GM19372 (cell line): ENCODE data around the gene TMEM242.

Experiments used
- ATAC-seq: cut with Tn5 transposase; IDR thresholded peaks from one replicate; pipeline ENCODE4 v1.9.1; 2021; ENCODE audit warnings: mild to moderate bottlenecking, low read depth, moderate library complexity; ENCODE audit not compliant: unreplicated experiment

TMEM242 gene

DNA sequence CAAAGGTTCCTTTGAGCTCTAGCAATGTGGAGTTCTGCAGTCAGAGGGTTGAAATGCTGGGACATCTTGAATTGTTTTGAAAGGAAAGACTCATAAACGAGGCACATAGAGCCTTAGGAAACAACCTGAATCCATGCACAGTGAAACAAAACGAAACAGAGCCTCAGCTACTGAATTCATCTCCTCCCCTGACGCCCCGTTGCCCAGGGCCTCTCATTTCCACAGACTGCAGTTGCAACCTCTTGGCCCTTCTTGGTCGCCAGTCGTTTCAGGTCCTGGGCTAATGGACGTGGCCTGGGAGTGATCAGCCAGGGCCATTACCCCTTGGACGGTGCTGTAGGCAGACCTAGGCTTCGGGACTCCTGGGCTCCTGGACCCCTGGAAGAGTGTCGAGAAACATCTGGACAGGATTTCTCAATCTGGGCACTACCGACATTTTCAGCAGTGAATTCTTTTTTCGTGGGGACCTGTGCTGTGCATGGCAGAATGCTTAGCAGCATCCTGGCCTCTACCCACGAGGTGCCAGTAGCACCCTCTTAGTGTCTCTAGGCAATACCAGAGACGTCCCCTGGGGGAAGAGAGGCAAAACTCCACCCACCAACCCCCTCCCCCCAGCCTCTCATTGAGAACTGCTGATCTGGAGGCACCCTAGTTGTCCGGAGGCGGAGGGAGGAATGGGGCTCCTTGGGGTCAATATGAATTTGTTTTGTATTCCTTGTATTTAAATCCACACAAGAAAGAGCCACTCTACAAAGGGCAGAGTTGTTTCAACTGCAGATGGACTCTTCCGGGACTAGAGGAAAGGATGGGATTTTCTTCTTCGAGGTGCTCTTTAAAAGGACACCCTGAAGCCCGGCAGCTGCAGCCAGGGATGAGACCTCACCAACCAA, 50.2 kb downstream of the TMEM242 start:
- no peak for ATAC-seq

DNA sequence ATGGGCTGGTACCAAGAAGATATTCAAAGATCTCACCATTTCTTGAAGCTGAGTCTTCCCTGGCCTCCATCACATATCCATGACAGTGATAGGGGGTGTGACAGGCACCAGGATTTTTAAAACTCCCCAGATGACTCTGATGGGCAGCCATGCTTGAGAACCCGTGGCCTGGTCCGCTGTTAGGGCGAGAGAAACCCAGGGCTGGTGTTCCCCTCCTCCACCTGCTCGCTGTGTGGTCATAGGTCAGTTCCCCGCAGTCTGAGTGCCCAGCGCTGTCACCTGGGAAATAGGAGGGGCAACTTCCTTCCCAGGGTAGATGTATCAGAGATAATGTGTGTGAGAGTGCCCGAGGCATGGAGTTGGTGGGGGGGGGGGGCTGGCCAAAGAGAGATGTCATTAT, 50.9 kb downstream of the TMEM242 start:
- ATAC-seq = no peak

DNA sequence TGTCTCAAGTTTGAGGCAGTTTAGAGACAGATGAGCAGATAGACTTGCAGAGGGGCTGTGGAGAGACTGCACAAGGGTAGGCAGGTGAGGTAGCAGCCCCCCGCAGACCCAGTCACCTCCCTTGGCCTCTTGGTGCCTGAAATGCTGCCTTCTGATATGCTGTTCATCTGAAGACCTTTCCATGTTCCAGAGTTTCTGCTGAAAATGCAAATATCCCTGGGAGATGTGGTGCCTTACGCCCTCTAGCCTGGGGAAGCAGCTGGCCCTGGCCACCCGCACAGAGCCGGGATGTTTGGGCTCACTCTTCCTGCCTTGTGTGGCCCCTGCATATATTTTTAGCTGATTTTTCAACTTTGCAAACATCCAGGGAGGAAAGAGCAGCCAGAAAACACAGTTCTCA, 51.4 kb downstream of the TMEM242 start:
- ATAC-seq = no peak

DNA sequence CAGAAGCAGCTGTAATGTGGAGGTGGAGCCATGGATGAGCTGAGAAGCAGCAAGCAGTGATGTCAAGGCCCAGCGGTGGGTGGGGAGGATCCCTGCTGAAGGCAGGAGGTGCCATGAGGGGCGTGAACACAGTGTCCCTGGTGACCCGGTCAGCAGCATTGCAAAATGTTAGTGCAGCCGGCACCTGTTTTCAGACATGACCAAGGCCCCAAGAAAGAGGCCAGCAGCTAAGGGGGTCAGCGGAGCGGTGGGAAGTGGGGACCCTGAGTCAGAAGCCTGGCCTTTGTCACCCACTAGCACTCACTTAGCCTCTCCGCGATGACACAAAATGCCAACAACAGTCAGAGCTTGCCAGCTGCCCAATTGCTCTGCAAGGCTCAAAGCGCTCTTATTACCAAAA, 51.9 kb downstream of the TMEM242 start:
- no peak for ATAC-seq

DNA sequence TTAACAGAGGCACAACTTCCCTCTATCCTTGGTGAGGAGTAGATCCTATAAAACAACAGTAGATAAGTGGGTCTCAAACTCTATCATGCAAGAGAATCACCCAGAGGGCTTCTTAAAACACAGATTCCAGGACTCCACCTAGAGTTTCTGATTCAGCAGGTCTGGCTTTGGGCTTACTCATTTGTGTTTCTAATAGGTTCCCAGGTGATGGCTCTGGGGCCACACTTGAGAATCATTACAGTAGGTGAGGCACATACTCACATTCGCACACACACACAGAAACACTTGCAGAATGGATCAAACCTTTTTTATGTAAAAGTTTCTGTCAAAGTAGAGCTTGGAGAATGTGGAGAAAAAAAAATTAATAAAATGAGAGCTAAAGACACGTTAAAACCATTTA, 52.4 kb downstream of the TMEM242 start:
- ATAC-seq = no peak

DNA sequence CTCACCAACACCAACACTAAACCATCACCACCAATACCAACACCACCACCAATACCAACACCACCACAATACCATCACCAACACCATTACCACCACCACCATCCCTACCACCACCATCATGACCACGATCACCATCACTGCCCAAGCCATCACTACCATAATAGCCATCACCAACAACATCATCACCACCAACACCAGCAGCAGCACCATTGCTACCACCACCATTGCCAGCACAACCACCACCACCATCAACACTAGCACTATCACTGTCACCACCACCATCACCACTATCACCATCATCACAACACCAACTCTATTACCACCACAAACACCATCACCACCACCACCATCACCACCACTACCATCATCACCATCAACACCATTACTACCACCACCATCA, 53.0 kb downstream of the TMEM242 start:
- no peak for ATAC-seq

DNA sequence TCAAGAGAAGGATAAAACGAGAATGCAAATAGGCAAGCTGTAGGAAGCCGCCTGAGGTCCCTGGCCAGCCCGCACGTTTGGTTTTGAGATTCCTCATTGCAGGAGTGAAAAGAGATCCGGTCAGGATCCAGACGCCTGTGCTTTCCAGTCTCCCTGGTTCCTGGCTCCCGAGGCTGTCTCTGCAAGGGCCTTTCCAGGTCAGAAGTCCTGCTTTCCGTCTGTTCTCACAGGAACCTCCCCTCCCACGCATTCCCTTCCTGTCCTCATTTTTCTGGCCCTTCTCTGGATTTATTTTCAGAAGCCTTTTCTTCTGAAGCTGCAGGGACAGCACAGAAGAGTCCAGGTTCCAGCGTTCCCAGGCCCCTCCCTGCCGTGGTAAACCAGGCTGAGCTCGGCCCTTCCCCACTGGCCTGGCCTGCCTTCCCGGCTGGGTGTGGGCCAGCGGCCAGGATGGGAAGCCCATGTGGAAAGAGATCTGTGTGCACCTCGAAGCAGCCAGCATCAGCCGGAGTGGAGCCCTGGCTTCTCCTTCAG, 54.0 kb downstream of the TMEM242 start:
- no peak for ATAC-seq

DNA sequence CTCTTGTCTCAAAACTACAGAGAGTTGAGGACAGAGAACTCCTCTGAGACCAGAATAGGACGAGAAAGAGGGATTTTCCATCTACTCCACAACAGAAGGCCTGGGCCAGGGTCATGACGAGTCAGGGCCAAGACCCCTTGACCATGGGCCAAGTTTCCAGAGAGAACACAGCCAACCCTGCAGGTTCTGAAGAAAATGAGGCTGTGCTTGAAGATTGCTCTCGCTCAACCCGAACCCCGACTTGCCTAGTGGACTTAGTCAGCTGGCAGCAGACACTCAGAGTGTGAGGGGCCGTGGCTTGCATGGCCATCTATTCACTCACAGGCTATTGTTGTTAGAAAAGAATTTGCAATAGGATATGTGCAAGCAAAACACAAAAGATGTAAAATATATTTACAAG, 54.5 kb downstream of the TMEM242 start:
- ATAC-seq = no peak

DNA sequence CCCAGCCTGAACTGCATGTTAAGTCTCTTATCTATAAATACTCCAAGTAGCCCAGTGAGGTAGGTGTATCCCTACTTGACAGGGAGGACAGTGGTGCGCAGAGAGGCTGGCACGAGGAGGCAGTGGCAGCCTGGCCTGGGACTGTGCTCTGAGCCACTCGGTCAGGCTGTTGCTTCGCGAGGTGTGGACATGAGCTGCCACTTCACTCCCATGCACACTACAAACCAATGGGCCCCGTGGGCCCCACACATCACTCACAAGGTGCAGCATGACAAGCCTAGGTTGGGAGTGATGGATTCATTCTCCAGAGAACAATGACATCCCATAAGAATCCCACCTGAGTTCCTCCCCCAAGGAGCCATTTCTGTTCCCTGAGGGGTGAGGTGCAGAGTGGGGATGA, 54.9 kb downstream of the TMEM242 start:
- no peak for ATAC-seq

DNA sequence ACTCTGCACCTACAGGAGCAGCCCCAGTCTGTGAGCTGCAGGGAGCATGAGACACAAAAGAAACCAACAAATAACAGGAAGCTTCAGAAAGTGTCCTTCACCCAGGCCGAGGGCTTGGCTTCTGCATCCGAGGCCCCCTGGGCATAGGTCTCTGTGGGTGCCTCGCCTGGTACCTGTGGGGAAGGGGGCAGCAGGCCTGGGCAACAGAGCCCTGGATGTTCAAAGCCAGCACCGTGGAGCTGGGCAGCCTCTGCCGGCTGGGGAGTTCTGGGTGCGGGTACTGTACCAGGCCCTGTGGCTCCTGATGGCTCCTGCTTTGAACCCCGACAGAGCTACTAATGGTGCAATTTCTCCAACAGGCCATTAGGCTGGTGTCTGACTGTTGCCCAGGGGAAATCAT, 55.7 kb downstream of the TMEM242 start:
- ATAC-seq = no peak

DNA sequence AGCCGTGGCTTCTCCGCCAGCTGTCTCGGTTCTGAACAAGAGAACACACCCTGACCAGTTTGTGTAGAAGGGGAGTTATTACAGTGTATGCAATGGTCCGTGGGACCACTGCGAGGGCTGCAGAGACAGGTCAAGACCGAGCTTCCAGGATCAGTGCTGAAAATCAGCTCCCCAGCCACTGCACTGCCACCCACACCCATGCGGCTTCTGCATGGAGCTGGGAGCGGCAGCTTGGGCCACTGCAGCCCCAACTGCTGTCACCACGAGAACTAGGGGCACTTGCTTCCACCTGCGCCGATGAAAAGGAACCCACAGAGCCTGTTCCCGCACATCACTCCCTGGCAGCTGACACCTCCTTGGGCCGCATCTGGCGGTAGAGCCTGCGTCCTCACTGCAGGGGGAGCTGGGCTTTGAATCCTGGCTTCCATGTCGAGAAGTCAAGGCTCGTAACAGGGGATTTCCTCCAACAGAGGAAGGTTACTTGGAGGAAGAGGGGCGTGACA, 56.2 kb downstream of the TMEM242 start:
- ATAC-seq = no peak

DNA sequence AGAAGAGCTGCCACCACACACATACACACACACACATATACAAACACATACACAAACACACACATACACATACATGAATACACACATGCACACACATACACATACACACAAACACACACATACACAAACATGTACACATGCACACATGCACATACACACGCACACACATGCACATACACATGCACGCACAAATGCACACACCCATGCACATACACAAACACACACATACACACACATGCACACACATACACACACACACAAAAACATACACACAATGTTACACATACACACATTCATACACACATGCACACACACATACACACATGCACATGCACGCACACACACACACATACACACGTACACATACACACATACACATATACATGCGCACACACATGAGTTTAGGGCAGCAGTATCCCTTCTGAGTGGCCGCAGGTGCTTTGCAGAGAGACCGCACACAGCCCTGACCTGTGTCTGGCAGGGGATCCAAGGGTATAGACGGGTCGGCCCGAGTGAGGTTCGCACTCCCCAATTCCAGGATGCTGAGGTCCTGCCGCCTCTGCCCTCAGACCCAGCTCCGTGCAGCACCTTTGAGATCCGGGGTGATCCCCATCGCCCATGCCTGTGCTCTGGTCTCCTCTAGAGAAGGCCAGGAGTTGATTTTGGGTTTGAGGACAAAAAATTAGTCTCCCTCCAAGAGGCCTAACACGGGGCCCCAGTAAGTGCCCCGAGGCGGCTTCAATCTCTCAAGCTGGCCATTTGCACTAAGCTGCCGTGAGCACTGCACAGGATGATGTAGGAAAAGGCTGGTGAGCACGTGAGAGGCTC, 56.8 kb downstream of the TMEM242 start:
- ATAC-seq = no peak

DNA sequence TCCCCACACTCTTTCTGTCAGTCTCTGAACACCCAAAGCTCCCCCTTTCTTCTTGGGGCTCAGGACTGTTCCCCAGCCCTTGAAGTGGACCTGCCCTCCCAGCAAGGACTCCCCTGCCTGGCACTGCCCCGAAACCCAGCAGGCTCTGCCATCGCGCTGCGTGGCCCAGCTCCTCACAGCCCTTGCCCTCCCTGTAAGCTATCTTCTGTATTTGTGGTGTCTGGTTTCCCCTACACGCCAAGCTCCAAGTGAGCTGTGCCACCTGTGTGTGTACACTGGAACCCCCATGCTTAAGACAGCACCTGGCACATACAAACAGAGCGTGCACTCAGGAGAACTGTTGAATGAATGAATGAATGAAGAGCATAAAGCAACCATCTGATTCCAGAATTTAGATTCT, 57.7 kb downstream of the TMEM242 start:
- ATAC-seq = no peak

DNA sequence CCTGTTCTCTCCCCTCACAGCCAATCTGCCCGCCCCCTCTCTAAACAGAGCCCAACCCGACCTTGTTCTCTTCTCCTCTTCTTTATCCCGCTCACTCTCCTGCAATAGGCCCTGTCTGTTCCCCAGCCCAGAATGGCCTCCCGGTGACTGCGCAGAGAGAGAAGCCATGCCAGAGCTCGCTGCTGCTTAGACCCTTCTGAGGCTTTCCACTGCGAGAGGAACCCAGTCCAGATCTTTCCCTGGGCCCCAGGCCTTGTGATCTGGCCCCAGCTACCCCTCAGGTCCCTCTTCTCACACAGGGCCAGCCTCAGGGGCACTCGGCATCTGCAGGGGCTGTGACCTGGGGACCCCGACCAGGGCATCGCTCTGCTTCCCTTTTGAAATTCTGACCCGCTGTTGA, 58.1 kb downstream of the TMEM242 start:
- ATAC-seq = no peak

DNA sequence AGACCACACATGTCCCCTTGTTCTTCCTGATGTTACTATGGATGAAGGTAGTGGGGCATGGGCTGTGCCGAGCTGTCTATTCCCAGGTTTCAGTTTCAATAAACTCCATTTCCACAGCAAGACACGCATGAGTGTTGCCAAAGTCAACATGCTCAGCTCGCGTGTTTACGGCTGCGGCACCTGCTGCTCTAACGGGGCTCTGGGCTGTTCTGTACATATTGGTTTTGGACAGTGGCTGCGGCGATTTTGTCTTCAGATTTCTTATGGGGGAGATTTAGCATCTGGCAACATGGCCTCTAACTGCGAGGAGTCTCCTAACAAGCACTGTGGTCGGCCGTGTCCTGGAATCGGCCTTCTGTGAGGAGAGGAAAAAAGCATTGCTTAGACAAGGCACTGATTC, 58.6 kb downstream of the TMEM242 start:
- no peak for ATAC-seq

DNA sequence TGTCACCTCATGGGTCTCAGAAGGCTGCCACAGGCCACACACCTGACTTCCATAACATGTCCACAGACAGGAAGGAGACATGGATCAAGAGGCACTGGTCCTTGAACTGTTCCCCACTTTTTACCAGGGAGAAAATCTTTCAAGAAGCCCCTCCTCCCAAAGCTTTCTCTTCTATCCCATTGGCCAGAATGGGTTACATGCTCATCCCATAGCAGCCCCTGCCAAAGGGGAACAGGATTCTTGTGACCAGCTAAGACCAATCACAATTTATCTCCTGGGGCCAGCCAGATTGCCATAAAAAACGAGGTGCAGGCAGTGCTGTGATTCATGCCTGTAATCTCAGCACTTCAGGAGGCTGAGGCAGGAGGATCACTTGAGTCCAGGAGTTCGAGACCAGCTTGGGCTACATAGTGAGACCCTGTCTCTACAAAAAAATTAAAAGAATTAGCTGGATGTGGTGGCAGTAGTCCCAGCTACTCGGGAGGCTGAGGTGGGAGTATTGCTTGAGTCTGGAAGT, 59.4 kb downstream of the TMEM242 start:
- no peak for ATAC-seq

DNA sequence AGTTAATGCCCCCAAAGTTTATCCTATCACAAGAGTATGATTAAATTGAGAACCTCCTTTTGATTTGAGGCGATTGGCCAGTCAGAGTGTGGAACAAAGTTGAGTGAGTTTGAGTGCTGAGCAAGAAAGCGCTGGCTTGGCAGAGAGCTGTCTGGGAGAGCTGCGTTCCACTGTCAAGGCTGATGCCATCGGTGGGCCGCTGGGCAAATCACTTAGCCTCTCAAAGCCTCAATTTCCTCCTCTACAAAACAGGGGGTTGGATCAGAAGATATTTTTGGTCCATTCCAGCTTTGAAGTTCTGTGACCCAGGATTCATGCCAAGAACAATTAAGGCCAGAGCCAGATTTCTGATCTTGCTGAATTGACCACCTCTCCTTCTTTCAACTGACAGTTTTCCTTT, 60.2 kb downstream of the TMEM242 start:
- no peak for ATAC-seq

DNA sequence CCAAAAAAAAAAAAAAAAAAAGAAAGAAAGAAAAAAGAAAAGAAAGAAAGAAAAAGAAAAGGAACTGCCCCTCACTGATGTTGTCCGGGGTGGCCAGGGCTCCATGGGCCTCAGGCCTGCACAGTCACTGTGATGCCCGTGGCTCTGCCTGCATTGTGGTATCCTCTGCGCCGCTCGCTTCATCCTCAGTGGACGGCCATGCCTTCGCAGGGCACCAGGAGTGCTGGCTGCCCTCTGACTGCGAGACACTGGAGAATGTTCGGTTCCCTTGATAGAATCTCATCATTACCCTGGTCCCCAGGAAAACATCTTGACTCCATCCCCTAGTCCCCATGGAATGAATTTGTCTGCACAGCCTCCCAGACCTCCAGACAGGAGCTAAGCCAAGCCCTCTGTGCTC, 61.7 kb downstream of the TMEM242 start:
- ATAC-seq = no peak

DNA sequence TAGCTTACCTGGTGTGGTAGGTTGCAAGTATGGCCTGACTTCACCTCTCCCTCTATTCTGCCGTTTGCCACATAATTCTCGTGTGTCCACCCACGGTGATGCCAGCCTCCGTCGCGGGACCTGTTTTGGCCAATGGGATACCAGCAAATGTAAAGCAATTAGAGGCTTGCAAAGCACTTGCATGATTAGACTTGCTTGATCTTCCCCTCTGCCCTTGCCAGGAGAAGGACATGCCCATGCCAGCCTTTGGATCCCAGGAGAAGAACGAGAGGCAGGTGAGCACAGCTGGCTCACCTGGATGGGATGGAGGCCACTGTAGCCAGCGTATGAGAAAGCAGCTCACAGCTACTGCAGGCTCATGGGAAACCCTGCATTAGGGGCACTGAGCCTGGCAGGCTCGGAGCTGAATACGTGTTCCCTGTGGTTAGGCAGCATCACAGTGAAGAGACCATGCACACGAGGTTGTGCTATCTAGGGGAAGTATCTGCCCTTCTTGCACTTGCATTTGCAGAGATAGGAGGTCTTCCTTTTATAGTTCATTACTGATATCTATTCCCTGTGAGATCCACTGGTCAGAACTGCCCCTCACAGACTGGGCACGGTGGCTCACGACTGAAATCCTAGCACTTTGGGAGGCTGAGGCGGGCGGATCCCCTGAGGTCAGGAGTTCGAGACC, 62.4 kb downstream of the TMEM242 start:
- ATAC-seq = no peak

DNA sequence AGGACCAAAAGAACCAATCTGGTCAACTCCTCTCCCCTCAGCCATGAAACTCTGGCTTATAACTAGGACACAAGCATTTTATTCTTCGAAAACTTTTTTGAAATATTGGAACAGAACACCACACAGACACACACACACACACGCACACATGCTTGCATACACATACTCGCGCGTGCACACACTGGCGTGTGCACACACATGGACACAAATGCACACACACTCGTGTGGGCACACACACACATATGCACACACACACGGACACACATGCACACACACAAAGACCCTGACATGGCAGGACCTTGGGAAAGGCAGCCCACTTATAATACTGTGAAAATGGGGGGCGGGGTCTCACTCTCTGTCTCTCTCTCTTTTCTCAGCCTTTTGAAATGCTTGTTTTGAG, 63.9 kb downstream of the TMEM242 start:
- ATAC-seq = no peak

DNA sequence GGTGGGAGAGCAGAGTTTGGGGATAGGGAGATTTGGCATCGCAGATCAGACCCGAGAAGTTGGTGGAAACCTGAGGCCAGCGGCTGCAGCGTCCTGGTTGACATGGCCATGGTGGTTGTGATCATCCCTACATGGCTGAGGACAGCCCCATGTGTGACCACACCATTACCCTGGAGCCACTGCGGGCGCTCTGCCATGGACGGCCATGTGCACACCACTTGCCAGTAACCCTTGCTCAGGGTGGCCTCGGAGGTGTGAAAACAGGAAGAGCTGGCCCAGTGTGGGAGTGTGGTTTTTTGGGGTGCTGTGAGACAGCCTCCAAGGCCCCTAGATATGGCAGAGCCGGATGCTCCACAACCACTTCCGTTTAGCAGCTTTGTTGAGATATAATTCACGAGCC, 64.4 kb downstream of the TMEM242 start:
- ATAC-seq = no peak
